Measurements from ENCODE around the gene DNAAF8. TPM values are rescaled to one million over a fixed set of nuclear protein-coding genes. Genes with fewer than 3 reads are reported as not detected.

The DNAAF8 gene
- total and polyA plus RNA-seq, 2 donors (not counting 3 experiments of a cell fraction or from before 2014, with no cell fraction given): 0.58 to 1.0 TPM

- no peaks in the 10 kb centered on the region for H3K79me2 ChIP-seq (ENCODE audit: control insufficient read depth, insufficient read depth, low read length)
- H3K27me3 ChIP-seq (ENCODE audit: control insufficient read depth in 2 of 2, insufficient read depth in 2 of 2, low read length in 2 of 2): no peaks in the 10 kb centered on the region
- ChIA-PET CTCF (interaction anchor here (1.2 kb wide), 1 partner anchor 13 kb away, joined by 3 read pairs; no protein-coding TSS in a partner anchor), POLR2A (no interaction called here)
- no peaks in the 10 kb centered on the region for H3K9me3 ChIP-seq (replicated peaks; ENCODE audit: control insufficient read depth, insufficient read depth, low read length)
- FAIRE-seq (no peak), DNase-seq (ENCODE audit: low read depth, low spot score) (no peak)
- H2AFZ ChIP-seq (ENCODE audit: low read depth, low read length): no peak overlapping the region
- no peak for TF ChIP-seq CTCF (IDR thresholded peaks at IDR 0.05; ENCODE audit: extremely low read depth in 1 of 2, insufficient read depth in 1 of 2, low read depth in 1 of 2, low read length in 2 of 2)
- no peak for TF ChIP-seq POLR2AphosphoS5 (IDR thresholded peaks at IDR 0.05; ENCODE audit: insufficient read depth, low read depth, low read length)
- no peak for TF ChIP-seq FOS (IDR thresholded peaks at IDR 0.05; ENCODE audit: borderline replicate concordance, insufficient read depth, low read length)
- TF ChIP-seq MYC (IDR thresholded peaks at IDR 0.05; ENCODE audit: low read depth, low read length): no peak
- TF ChIP-seq MAX (IDR thresholded peaks at IDR 0.05; ENCODE audit: insufficient read depth, insufficient read length): no peak
- no peak for TF ChIP-seq EZH2 (IDR thresholded peaks at IDR 0.05; ENCODE audit: borderline replicate concordance, low read depth, low read length, severe bottlenecking)
- no peak for TF ChIP-seq POLR2A (IDR thresholded peaks at IDR 0.05; ENCODE audit: low read depth, low read length)
- no peak for TF ChIP-seq JUN (IDR thresholded peaks at IDR 0.05; ENCODE audit: borderline replicate concordance, insufficient read depth, insufficient read length, low read depth)
- TF ChIP-seq GATA2 (IDR thresholded peaks at IDR 0.05; ENCODE audit: insufficient read depth, insufficient read length, low read depth, low read length): no peak
- H3K9ac ChIP-seq (replicated peaks; ENCODE audit: extremely low read depth, insufficient read depth, low read length): no peak overlapping the region
- intact Hi-C loops (cut with micrococcal nuclease): no loop called here
- dilution Hi-C loops (cut with MboI; ENCODE audit: extremely low pct_ligation_motif_present, low sequenced_read_pairs): no loop called here
- BruUV-seq (replicated peaks): no TSS peak
- no peak overlapping the region for H3K27ac ChIP-seq (ENCODE audit: insufficient read depth, low read depth, low read length)
- H3K9me1 ChIP-seq (replicated peaks; ENCODE audit: control insufficient read depth, extremely low read depth, insufficient read depth, low read length): no peaks in the 10 kb centered on the region
- H3K4me1 ChIP-seq (ENCODE audit: control insufficient read depth, extremely low read depth, insufficient read depth, low read length): no peaks in the 10 kb centered on the region
- no peak overlapping the region for H3K4me2 ChIP-seq (ENCODE audit: insufficient read depth, low read length)
- peaks cover 8 to 21% of the 10 kb centered on the region in 2 experiments for H3K36me3 ChIP-seq (ENCODE audit: control insufficient read depth in 2 of 2, extremely low read depth in 1 of 2, insufficient read depth in 2 of 2, low read length in 2 of 2)
- no peaks in the 10 kb centered on the region for H4K20me1 ChIP-seq (replicated peaks; ENCODE audit: control insufficient read depth, extremely low read depth, insufficient read depth, low read length)
- H3K4me3 ChIP-seq (replicated peaks in 1 of 3; ENCODE audit: insufficient read depth in 1 of 3, low read depth in 1 of 3, low read length in 3 of 3): no peak overlapping the region
Measured at GRCh38 chr16:4723071-4723767, 11.1 kb upstream of the DNAAF8 start.

Data from endothelial cell of umbilical vein (primary cell).